ENCODE measurements around the gene MEGF8.

DNA sequence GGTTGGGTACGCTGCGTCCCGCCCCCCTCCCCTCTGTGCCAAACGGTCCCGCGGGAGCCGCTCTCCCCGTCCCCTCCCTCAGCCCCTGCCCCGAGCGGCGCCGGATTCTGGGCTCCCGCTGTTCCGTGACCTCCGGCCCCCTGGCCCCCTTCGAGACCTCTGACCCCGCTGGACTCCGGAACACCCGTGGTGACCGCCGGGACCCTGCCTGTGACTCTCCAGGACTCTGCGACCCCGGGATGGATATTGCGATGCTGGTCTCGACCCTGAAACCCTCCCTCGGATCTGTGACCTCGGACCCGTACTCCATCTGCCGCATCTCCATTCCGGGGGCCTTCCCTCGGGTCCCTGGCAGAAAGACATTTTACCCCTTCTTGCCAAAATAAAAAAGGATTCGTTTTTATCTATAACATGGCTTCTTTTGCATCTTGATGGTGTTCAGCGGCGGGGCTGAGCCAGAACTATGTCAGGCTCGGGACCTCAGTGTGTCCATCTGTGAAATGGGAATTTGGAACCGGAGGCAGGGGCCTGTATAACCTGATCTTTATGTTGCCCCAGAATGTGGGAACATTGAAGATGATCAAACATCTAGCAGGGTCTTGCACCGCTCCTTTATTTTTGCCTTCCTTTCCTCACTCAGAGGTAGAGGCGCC is 654 bp upstream of the MEGF8 start:
- TF ChIP-seq CTCF (IDR thresholded peaks at IDR 0.05; ENCODE audit: low read depth, low read length), result no peak
- TF ChIP-seq EZH2phosphoT487 (IDR thresholded peaks at IDR 0.05; ENCODE audit: low read depth), result no peak
